Lower leg skin (tissue), 4 donors: ENCODE data around the gene JARID2. TPM values are rescaled to one million over a fixed set of nuclear protein-coding genes. Genes with fewer than 3 reads are reported as not detected.

Experiments
- DNase-seq, 2 donors: peaks; one replicate each; pipeline ENCODE4 v3.0.0-alpha.2; 2019; ENCODE audit warnings: low spot score in 2 of 2
- H3K4me3 ChIP-seq: fragments of 200-600 bp; sonication (generic); 2 replicates; pipeline ENCODE4 v1.5.1; 2017; ENCODE audit warnings: mild to moderate bottlenecking, low read depth; ENCODE audit not compliant: poor library complexity, severe bottlenecking
- POLR2A ChIP-seq, 2 donors: fragments of 450-650 bp; IDR thresholded peaks; one replicate each; pipeline ENCODE4 v1.6.1; 2016 to 2017; ENCODE audit warnings: antibody characterized with exemption in 2 of 2, mild to moderate bottlenecking in 1 of 2, moderate library complexity in 1 of 2
- WGBS, 2 donors: methylation state at CpG; one replicate each; pipeline ENCODE4 v1.1.5; 2018; 5-methylcytosine and 5-hydroxymethylcytosine counted together
- intact Hi-C: fragments of 100-400 bp; cut with DNase I; formaldehyde crosslinking; loops from one replicate; pipeline ENCODE4 v1.15.0; 2023; ENCODE audit warnings: low total_unique reads
- total RNA-seq, 4 donors: library from RNA; depleted of rRNA; stranded (reverse); fragments of >200 nt; gene quantifications; one replicate each; pipeline ENCODE4 v1.1.0, GENCODE V29; 2016
- TF ChIP-seq, protein P1 (sequence below), 3 donors: fragments of 450-650 bp; IDR thresholded peaks; one replicate each; pipeline ENCODE4 v1.5.1; 2016; ENCODE audit warnings: antibody characterized with exemption in 3 of 3, mild to moderate bottlenecking in 3 of 3, moderate library complexity in 2 of 3

The JARID2 gene
- total RNA-seq, 4 donors from 2014 or later, result 17.9 to 24.2 (median 21.6) TPM

DNA sequence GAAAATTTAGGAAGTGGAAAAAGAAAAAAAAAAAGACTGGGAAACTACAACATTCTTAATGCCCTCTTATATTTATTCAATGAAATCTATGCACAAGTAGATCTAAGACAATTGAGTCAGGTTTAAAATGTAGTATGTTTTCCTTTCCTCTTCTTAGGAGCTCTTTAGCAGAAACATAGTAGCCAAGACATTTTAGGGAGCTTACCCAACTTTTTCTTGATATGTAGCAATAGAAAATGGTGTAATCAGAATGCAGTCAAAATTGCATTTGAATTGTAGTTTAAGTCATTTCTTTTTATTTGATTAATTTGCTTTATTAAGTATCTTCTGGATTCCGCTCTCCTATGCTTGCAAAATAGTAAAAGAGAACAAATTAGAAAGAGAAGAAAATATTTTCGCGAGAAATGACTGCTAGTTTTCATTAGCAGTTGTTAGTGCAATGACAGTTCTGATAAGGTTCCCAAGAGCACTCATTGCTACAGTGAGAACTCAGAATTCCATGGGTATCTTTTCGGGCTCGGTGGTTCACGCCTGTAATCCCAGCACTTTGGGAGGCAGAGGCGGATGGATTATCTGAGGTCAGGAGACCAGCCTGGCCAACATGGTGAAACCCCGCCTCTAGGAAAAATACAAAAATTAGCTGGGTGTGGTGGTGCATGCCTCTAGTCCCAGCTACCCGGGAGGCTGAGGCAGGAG, 52.2 kb downstream of the JARID2 start:
- intact Hi-C loops, result no loop called here
- H3K4me3 ChIP-seq, result no peak overlapping the region
- DNase-seq, result no peak
- TF ChIP-seq, protein P1, sequence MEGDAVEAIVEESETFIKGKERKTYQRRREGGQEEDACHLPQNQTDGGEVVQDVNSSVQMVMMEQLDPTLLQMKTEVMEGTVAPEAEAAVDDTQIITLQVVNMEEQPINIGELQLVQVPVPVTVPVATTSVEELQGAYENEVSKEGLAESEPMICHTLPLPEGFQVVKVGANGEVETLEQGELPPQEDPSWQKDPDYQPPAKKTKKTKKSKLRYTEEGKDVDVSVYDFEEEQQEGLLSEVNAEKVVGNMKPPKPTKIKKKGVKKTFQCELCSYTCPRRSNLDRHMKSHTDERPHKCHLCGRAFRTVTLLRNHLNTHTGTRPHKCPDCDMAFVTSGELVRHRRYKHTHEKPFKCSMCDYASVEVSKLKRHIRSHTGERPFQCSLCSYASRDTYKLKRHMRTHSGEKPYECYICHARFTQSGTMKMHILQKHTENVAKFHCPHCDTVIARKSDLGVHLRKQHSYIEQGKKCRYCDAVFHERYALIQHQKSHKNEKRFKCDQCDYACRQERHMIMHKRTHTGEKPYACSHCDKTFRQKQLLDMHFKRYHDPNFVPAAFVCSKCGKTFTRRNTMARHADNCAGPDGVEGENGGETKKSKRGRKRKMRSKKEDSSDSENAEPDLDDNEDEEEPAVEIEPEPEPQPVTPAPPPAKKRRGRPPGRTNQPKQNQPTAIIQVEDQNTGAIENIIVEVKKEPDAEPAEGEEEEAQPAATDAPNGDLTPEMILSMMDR (IDR thresholded peaks at IDR 0.05), result no peak
- no peak for TF ChIP-seq POLR2A (IDR thresholded peaks at IDR 0.05)
- WGBS, 2 donors, result 90 to 94% methylated on average over 9 of the region's 9 CpGs

DNA sequence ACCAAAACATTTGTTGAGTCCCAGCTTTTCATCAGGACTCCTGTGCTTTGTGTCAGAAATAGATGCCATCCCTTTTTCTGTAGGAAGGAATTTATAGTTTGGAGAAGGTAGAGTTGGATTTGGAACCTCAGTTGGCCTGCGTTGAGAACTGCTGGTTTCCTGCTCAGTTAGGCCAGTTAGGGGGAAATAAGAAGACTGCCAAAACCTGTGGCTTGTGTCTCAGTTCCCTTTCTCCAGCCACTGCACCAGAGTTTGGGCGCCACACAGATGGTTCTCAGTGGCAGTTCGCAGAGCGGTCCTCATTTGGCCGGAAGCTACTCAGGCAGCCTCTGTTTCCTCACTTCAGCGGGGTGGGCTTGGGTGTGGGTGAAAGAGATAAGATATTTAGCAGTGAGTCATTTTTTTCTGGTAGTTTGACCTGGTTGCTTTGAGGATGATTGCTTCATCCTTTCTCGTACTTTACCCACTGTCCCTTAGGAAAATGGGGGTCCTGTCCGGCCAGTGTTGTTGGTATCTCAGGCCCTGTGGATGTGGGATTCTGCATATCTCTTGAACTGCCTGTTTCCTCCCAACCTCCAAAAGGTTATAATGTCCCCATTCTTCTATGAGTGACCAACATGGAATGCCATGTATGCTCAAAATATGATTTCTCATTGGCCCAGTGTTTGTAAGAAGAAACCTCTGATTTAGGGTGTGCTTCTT, 53.7 kb downstream of the JARID2 start:
- no peak for TF ChIP-seq POLR2A (IDR thresholded peaks at IDR 0.05)
- TF ChIP-seq, protein P1 (IDR thresholded peaks at IDR 0.05), result no peak
- WGBS, 2 donors, result 84 to 91% methylated on average over 8 of the region's 8 CpGs
- intact Hi-C loops, result no loop called here
- DNase-seq, result peak; percentile 25 to 82
- H3K4me3 ChIP-seq, result no peak overlapping the region

DNA sequence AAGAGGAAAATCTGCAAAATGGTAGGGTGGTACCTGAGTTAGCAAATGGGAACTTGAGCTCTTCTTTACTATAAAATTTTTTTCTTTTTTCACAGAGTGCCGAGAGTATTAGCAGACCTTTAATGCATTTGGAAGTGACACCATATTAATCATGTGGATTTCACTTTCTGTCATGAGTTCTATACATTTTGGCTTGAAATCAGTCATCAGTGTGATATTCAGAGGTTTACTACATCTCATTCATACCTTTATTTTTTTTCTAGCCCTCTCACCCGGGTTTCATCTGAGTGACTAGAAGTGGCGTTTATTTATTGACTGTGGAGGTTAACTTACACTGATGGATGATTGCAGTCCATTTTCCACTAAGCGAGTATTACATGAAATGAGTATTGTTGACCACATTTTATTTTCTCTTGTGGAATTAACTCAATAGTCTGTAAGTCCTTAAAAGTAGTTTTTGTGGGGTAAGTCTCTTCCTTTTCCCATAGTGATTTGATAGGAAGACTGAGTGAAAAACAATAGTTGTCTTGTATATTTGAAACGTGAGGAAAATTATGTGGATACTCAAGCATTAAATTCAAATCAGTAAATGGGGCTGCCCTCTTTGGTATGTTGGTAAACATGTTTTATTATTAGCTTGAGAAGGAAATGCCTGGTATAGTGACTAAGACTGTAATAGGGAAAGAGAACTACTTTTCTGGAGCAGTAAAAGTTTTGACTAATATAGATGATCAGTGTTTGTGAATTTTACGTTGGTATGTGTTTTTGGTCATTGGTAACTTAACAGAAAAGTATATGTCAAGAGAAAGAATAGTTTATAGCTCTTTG, 55.5 kb downstream of the JARID2 start:
- whole genome bisulfite sequencing, 2 donors, result 83% methylated on average over 6 of the region's 6 CpGs

DNA sequence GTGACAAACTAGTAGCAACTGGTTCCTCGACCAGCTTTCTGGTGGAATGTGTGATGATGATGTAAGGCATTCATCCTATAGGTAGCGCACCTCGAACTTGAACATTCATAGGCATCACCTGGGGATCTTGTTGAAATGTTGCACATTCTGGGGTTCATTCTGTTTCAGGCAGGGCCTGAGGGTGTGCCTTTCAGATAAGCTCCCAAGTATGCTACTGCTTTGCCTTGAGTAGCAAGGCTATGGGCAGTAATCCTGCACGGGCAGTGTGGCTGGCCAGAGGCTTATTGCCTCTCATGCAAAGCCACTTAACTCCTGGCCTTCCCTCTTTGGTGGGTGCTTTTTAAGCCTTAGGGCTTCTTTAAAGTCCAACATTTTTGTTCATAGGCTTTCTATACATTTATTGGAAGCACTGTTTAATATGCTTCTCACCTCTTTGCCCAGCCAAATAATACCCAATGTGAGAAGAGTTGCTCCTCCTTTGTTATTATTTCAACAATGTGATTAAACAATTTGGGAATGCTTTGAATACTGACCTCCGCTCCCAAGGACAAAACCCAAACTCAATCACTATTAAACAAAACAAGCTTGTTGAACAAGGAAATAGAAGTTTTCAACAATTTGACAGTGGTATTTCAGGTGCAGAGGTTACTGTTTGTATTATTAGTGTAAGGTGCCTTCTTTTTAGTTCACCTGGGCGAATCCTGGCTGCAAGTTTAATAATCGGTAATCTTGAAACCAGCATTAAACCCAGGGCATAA, 57.5 kb downstream of the JARID2 start:
- 91% methylated on average over 7 of the region's 7 CpGs for WGBS, 2 donors
- intact Hi-C loops, result no loop called here
- no peak overlapping the region for H3K4me3 ChIP-seq
- no peak for TF ChIP-seq POLR2A (IDR thresholded peaks at IDR 0.05)
- no peak for DNase-seq

More for the DNA sequence above, 55.5 kb downstream of the JARID2 start:
- DNase-seq, result no peak
- H3K4me3 ChIP-seq, result no peak overlapping the region
- TF ChIP-seq POLR2A (IDR thresholded peaks at IDR 0.05), result no peak
- TF ChIP-seq, protein P1 (IDR thresholded peaks at IDR 0.05), result no peak
- intact Hi-C loops, result no loop called here

DNA sequence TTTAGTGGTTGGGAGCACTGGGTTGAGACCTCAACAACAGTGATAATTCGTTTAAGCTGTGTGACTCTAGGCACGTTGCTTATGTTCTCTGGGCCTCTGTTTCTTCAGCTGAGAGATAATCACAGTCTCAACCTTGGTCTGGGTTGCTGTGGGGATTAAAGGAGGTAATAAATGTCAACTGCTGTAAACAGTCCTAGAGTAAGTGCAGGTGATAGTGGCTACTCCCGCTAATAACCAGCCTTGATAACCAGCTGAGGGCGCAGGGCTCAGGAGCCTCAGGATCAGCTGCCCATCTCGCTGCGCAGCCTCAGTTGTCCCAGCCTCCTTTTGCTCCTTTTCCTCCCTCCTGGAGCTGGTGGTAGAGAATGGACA, 58.0 kb downstream of the JARID2 start:
- WGBS, 2 donors, result 90 to 97% methylated on average over 6 of the region's 6 CpGs
- intact Hi-C loops, result no loop called here

More for the DNA sequence above, 58.0 kb downstream of the JARID2 start:
- TF ChIP-seq POLR2A (IDR thresholded peaks at IDR 0.05), result no peak
- TF ChIP-seq, protein P1 (IDR thresholded peaks at IDR 0.05), result no peak
- H3K4me3 ChIP-seq, result no peak overlapping the region
- no peak for DNase-seq
